Panc1 (cell line): ENCODE results near the gene RDH5.

Experiments used
- POLR2AphosphoS5 ChIP-seq: IDR thresholded peaks from 2 replicates; pipeline ENCODE4 v1.6.1; 2012; ENCODE audit warnings: mild to moderate bottlenecking, low read depth, low read length, moderate library complexity
- TF ChIP-seq, protein P1 (sequence below): fragments of 450-650 bp; IDR thresholded peaks from 2 replicates; pipeline ENCODE4 v1.5.1; 2017; ENCODE audit warnings: mild to moderate bottlenecking

DNA sequence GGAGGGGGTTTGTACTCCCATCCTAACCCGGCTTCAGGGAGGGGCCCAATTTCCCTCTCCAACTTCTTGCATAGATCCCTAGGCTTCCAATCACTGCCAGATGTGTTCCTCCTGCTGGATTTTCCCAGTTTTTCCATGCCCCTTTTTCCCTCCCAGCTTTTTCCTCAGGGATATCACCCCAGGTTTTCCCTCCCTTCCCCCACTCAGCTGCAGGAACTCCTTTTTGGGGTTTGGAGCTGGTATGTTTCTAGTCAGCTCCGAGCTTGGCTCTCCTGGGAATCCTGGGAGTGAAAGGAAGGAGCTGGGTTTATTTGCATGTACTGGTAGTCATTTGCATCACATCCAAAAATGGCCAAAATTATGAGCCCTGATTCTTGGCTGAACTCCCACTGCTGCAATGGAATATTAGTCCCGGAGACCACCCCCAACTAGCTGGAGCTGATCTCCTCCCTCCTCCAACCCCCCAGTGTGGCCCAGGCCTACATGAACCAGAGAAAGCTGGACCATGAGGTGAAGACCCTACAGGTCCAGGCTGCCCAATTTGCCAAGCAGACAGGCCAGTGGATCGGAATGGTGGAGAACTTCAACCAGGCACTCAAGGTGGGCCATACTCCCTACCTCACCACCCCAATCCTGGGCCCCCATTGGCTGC, 1.4 kb upstream of the RDH5 start:
- TF ChIP-seq, protein P1, sequence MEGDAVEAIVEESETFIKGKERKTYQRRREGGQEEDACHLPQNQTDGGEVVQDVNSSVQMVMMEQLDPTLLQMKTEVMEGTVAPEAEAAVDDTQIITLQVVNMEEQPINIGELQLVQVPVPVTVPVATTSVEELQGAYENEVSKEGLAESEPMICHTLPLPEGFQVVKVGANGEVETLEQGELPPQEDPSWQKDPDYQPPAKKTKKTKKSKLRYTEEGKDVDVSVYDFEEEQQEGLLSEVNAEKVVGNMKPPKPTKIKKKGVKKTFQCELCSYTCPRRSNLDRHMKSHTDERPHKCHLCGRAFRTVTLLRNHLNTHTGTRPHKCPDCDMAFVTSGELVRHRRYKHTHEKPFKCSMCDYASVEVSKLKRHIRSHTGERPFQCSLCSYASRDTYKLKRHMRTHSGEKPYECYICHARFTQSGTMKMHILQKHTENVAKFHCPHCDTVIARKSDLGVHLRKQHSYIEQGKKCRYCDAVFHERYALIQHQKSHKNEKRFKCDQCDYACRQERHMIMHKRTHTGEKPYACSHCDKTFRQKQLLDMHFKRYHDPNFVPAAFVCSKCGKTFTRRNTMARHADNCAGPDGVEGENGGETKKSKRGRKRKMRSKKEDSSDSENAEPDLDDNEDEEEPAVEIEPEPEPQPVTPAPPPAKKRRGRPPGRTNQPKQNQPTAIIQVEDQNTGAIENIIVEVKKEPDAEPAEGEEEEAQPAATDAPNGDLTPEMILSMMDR, result no peak
- no peak for TF ChIP-seq POLR2AphosphoS5
